RWPE2 (cell line): Measurements from ENCODE around the gene RNF186.

ENCODE experiments used
- ATAC-seq: fragments of 200-7000 bp; cut with Tn5 transposase; 3 replicates; pipeline ENCODE4 v1.9.1; 2021; ENCODE audit warnings: low read depth
- DNase-seq: peaks from one replicate; pipeline ENCODE4 v3.0.0-alpha.2; 2020; ENCODE audit warnings: low spot score
- H3K27ac ChIP-seq: fragments of 450-650 bp; 2 replicates; pipeline ENCODE4 v1.5.1; 2017; ENCODE audit warnings: mild to moderate bottlenecking; ENCODE audit not compliant: poor library complexity, severe bottlenecking
- H3K27me3 ChIP-seq: fragments of 250-450 bp; sonication (Bioruptor Pico); 2 replicates; pipeline ENCODE4 v1.5.1; 2021; ENCODE audit warnings: mild to moderate bottlenecking, moderate library complexity; ENCODE audit not compliant: insufficient read depth, poor library complexity, severe bottlenecking
- H3K36me3 ChIP-seq: fragments of 250-450 bp; sonication (Bioruptor Pico); 2 replicates; pipeline ENCODE4 v1.5.1; 2020; ENCODE audit warnings: low read depth, mild to moderate bottlenecking, moderate library complexity
- H3K4me1 ChIP-seq: fragments of 250-450 bp; sonication (Bioruptor Pico); 2 replicates; pipeline ENCODE4 v1.5.1; 2021; ENCODE audit warnings: mild to moderate bottlenecking, moderate library complexity; ENCODE audit not compliant: insufficient read depth, poor library complexity, severe bottlenecking
- H3K4me3 ChIP-seq: fragments of 250-450 bp; sonication (Bioruptor Pico); 2 replicates; pipeline ENCODE4 v1.5.1; 2021; ENCODE audit warnings: mild to moderate bottlenecking, moderate library complexity; ENCODE audit not compliant: severe bottlenecking
- H3K9me3 ChIP-seq: fragments of 250-450 bp; sonication (Bioruptor Pico); 2 replicates; pipeline ENCODE4 v1.5.1; 2021; ENCODE audit warnings: mild to moderate bottlenecking, moderate library complexity; ENCODE audit not compliant: severe bottlenecking
- TF ChIP-seq, protein P1 (sequence below): fragments of 450-650 bp; IDR thresholded peaks from one replicate; pipeline ENCODE4 v1.5.1; 2017; ENCODE audit warnings: mild to moderate bottlenecking, moderate library complexity; ENCODE audit not compliant: poor library complexity, severe bottlenecking

RNF186 gene

DNA sequence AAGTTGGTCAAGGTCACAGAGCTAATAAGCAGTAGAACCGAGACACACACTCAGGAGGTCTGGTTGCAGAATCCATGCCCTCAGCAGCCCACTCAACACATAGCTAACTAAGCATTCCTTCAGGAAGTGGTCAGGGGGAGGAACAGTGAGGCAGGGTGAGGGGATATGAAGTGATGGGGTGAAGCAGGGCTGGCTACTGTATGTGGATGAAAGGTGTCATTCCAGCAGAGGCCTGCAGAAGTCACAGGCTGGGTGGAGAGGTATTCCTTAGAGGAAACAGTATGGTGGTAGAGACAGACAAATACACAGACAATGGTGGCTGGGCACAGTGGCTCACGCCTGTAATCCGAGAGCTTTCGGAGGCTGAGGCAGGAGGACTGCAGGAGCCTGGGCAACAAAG is 29.4 kb downstream of the RNF186 start:
- no peak for DNase-seq
- Histone ChIP-seq H3K4me3 (no peak overlapping the region), H3K27ac (no peak overlapping the region), H3K27me3 (no peaks in the 10 kb centered on the region), H3K9me3 (no peaks in the 10 kb centered on the region), H3K36me3 (peaks cover 9% of the 10 kb centered on the region; the same call in 1 of the 2 replicates), H3K4me1 (no peaks in the 10 kb centered on the region)
- ATAC-seq: no peak
- TF ChIP-seq, protein P1, sequence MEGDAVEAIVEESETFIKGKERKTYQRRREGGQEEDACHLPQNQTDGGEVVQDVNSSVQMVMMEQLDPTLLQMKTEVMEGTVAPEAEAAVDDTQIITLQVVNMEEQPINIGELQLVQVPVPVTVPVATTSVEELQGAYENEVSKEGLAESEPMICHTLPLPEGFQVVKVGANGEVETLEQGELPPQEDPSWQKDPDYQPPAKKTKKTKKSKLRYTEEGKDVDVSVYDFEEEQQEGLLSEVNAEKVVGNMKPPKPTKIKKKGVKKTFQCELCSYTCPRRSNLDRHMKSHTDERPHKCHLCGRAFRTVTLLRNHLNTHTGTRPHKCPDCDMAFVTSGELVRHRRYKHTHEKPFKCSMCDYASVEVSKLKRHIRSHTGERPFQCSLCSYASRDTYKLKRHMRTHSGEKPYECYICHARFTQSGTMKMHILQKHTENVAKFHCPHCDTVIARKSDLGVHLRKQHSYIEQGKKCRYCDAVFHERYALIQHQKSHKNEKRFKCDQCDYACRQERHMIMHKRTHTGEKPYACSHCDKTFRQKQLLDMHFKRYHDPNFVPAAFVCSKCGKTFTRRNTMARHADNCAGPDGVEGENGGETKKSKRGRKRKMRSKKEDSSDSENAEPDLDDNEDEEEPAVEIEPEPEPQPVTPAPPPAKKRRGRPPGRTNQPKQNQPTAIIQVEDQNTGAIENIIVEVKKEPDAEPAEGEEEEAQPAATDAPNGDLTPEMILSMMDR: no peak

DNA sequence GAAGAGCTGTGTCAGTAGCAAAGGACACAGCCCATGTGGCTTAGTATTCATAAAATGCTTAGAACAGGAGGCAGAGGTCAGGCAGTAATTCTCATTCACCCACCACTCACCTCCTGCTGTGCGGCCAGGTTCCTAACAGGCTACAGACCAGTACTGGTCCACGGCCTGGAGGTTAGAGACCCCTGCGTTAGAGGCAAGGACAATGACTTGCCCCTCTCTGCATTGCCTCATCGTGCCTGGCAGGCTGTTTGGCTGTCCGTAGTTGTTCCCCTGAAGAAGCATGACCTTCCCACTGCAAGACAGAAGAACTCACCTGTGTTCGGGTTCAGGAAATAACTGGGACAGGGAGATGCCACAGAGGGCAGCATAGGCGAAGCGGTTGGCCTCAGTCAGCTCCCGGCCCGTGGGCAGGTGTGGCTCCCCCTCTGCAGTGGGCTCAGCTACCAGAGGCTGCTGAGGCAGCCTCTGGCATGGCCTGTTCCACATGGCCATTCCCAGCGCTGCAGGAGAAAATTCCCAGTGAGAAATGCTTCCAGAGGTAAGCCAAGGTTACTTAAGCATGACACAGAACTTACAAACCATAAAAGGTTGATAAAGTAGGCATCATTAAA is 34.7 kb downstream of the RNF186 start:
- Histone ChIP-seq H3K4me3 (no peak overlapping the region), H3K9me3 (no peaks in the 10 kb centered on the region), H3K36me3 (peaks cover 9% of the 10 kb centered on the region), H3K4me1 (no peaks in the 10 kb centered on the region), H3K27me3 (no peaks in the 10 kb centered on the region), H3K27ac (no peak overlapping the region)
- ATAC-seq (no peak), DNase-seq (no peak)
- TF ChIP-seq, protein P1: no peak

GRCh38 chr1:19776933-19777332 is 38.1 kb downstream of the RNF186 start:
- Histone ChIP-seq H3K27me3 (no peaks in the 10 kb centered on the region), H3K4me3 (no peak overlapping the region), H3K9me3 (no peaks in the 10 kb centered on the region), H3K4me1 (no peaks in the 10 kb centered on the region), H3K36me3 (peaks cover 5% of the 10 kb centered on the region; the same call in 1 of the 2 replicates), H3K27ac (no peak overlapping the region)
- DNase-seq (no peak), ATAC-seq (no peak)
- TF ChIP-seq, protein P1: no peak

GRCh38 chr1:19776287-19776686 is 38.8 kb downstream of the RNF186 start:
- no peak overlapping the region for H3K4me3 ChIP-seq
- no peaks in the 10 kb centered on the region for H3K9me3 ChIP-seq
- DNase-seq (no peak), ATAC-seq (no peak)
- TF ChIP-seq, protein P1: no peak
- peaks cover 5% of the 10 kb centered on the region; the same call in 1 of the 2 replicates for H3K36me3 ChIP-seq
- no peak overlapping the region for H3K27ac ChIP-seq
- H3K27me3 ChIP-seq: no peaks in the 10 kb centered on the region
- H3K4me1 ChIP-seq: no peaks in the 10 kb centered on the region

DNA sequence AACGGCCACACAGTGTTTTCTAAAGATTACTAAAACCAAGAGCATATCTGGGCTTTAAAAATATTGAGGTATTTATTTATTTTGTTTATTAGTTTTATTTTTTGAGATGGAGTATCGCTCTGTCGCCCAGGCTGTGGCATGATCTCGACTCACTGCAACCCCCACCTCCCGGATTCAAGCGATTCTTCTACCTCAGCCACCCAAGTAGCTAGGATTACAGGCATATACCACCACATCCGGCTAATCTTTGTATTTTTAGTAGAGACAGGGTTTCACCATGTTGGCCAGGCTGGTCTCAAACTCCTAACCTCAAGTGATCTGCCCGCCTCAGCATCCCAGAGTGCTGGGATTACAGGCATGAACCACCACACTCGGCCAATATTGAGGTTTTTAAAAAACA is 39.3 kb downstream of the RNF186 start:
- no peak overlapping the region for H3K27ac ChIP-seq
- H3K4me3 ChIP-seq: no peak overlapping the region
- no peaks in the 10 kb centered on the region for H3K4me1 ChIP-seq
- H3K36me3 ChIP-seq: peaks cover 5% of the 10 kb centered on the region; the same call in 1 of the 2 replicates
- DNase-seq: no peak
- H3K27me3 ChIP-seq: no peaks in the 10 kb centered on the region
- TF ChIP-seq, protein P1: no peak
- ATAC-seq: no peak
- no peaks in the 10 kb centered on the region for H3K9me3 ChIP-seq
